Breast epithelium (tissue), 3 donors: ENCODE results near the gene KLK2.

ENCODE experiments used
- CTCF ChIP-seq, 3 donors: fragments of 450-650 bp; IDR thresholded peaks; one replicate each; pipeline ENCODE4 v1.5.1; 2016 to 2017; ENCODE audit warnings: antibody characterized with exemption in 3 of 3, mild to moderate bottlenecking in 3 of 3, moderate library complexity in 3 of 3
- POLR2AphosphoS5 ChIP-seq, 3 donors: sonication (generic); formaldehyde crosslinking; IDR thresholded peaks; one replicate each; pipeline ENCODE4 v1.6.1; 2017; ENCODE audit warnings: antibody characterized with exemption in 3 of 3

GRCh38 chr19:50869479-50869878, 3.8 kb upstream of the KLK2 start:
- TF ChIP-seq CTCF (IDR thresholded peaks at IDR 0.05) (no peak), POLR2AphosphoS5 (IDR thresholded peaks at IDR 0.05) (no peak)
